IMR-90 (cell line): ENCODE data around the gene LATS2. TPM values are rescaled to one million over a fixed set of nuclear protein-coding genes. Genes with fewer than 3 reads are reported as not detected.
A peak's percentile ranks its signal among the peaks of the same experiment; 100 is the strongest.

Experiments
- ATAC-seq: fragments of 200-7000 bp; cut with Tn5 transposase; 2 replicates; pipeline ENCODE4 v1.9.1; 2020; ENCODE audit warnings: low read depth, mild to moderate bottlenecking, moderate library complexity
- BruUV-seq: library from RNA; stranded (reverse); fragments of 400-500 nt; replicated peaks from 2 replicates; lab custom pipeline; 2021; lab: Mats Ljungman, UMichigan
- CTCF ChIA-PET: fragments of 300-600 bp; formaldehyde crosslinking; extraction: SDS; loops from one replicate; lab custom pipeline; 2021; ENCODE audit warnings: antibody characterized with exemption; lab: Yijun Ruan, JAX
- POLR2A ChIA-PET: fragments of 300-600 bp; sonication (Branson Sonifier 250); formaldehyde crosslinking; loops from one replicate; lab custom pipeline; 2022; ENCODE audit warnings: antibody characterized with exemption; ENCODE audit not compliant: unreplicated experiment; lab: Charles Lee
- DNase-seq: peaks from one replicate; pipeline ENCODE4 v3.0.0; 2013
- H2AFZ ChIP-seq: replicated peaks from 2 replicates; pipeline ENCODE3; 2013; ENCODE audit warnings: low read length, mild to moderate bottlenecking; ENCODE audit not compliant: poor library complexity
- H2AK5ac ChIP-seq: 2 replicates; pipeline ENCODE4 v1.6.1; 2013; ENCODE audit warnings: low read depth, low read length, inconsistent platforms
- H2AK9ac ChIP-seq: replicated peaks from 2 replicates; pipeline ENCODE3; 2013; ENCODE audit warnings: mild to moderate bottlenecking, low read depth, low read length, moderate library complexity; ENCODE audit not compliant: poor library complexity
- H2BK120ac ChIP-seq: 2 replicates; pipeline ENCODE4 v1.6.1; 2013; ENCODE audit warnings: low read depth, low read length, inconsistent platforms
- H2BK15ac ChIP-seq: 3 replicates; pipeline ENCODE4 v1.6.1; 2013; ENCODE audit warnings: low read depth, low read length, inconsistent platforms
- H2BK20ac ChIP-seq: 2 replicates; pipeline ENCODE4 v1.6.1; 2013; ENCODE audit warnings: low read depth, mild to moderate bottlenecking, inconsistent platforms, low read length, moderate library complexity
- H2BK5ac ChIP-seq: 2 replicates; pipeline ENCODE4 v1.6.1; 2013; ENCODE audit warnings: mild to moderate bottlenecking, low read depth, low read length, inconsistent platforms; ENCODE audit not compliant: poor library complexity, severe bottlenecking
- H3K14ac ChIP-seq: replicated peaks from 2 replicates; pipeline ENCODE4 v1.6.1; 2013; ENCODE audit warnings: low read depth, low read length, inconsistent platforms
- H3K18ac ChIP-seq: 2 replicates; pipeline ENCODE4 v1.6.1; 2013; ENCODE audit warnings: low read depth, low read length, control low read depth
- H3K23ac ChIP-seq: 2 replicates; pipeline ENCODE4 v1.6.1; 2013; ENCODE audit warnings: low read depth, low read length, inconsistent platforms
- H3K27ac ChIP-seq: 2 replicates; pipeline ENCODE4 v1.5.1; 2013; ENCODE audit warnings: mild to moderate bottlenecking, control low read depth, low read length; ENCODE audit not compliant: insufficient read depth
- H3K27me3 ChIP-seq: 2 replicates; pipeline ENCODE4 v1.6.1; 2013; ENCODE audit warnings: low read length; ENCODE audit not compliant: control insufficient read depth, insufficient read depth
- H3K36me3 ChIP-seq: 2 replicates; pipeline ENCODE4 v1.6.1; 2013; ENCODE audit warnings: low read length, mixed read lengths; ENCODE audit not compliant: control insufficient read depth, insufficient read depth
- H3K4ac ChIP-seq: 2 replicates; pipeline ENCODE4 v1.6.1; 2013; ENCODE audit warnings: low read depth, low read length, inconsistent platforms
- H3K4me1 ChIP-seq: 2 replicates; pipeline ENCODE4 v1.6.1; 2013; ENCODE audit warnings: low read length, mixed read lengths; ENCODE audit not compliant: control insufficient read depth, insufficient read depth
- H3K4me2 ChIP-seq: 2 replicates; pipeline ENCODE4 v1.6.1; 2013; ENCODE audit warnings: low read depth, mild to moderate bottlenecking, control low read depth, low read length, moderate library complexity
- H3K4me3 ChIP-seq: 2 replicates; pipeline ENCODE4 v1.5.1; 2013; ENCODE audit warnings: low read depth, mild to moderate bottlenecking, control low read depth, low read length, moderate library complexity; ENCODE audit not compliant: insufficient read depth
- H3K56ac ChIP-seq: 2 replicates; pipeline ENCODE4 v1.6.1; 2013; ENCODE audit warnings: low read length, inconsistent platforms; ENCODE audit not compliant: insufficient read depth; ENCODE audit errors: extremely low read depth
- H3K79me1 ChIP-seq, 2 experiments: 2 replicates each; pipeline ENCODE4 v1.6.1; 2013; ENCODE audit warnings: low read length in 2 of 2, inconsistent platforms in 1 of 2, low read depth in 1 of 2
- H3K9ac ChIP-seq: 2 replicates; pipeline ENCODE4 v1.6.1; 2013; ENCODE audit warnings: low read depth, low read length, control low read depth
- H3K9me1 ChIP-seq: 2 replicates; pipeline ENCODE4 v1.6.1; 2013; ENCODE audit warnings: low read length, inconsistent platforms; ENCODE audit not compliant: insufficient read depth
- H3K9me3 ChIP-seq: 2 replicates; pipeline ENCODE4 v1.6.1; 2013; ENCODE audit warnings: low read length; ENCODE audit not compliant: control insufficient read depth, insufficient read depth
- H4K20me1 ChIP-seq: 2 replicates; pipeline ENCODE4 v1.6.1; 2013; ENCODE audit warnings: low read length, inconsistent platforms; ENCODE audit not compliant: insufficient read depth
- H4K5ac ChIP-seq: 2 replicates; pipeline ENCODE4 v1.6.1; 2013; ENCODE audit warnings: mild to moderate bottlenecking, low read depth, low read length, control low read depth
- H4K8ac ChIP-seq, 2 experiments: 2 replicates each; pipeline ENCODE4 v1.6.1; 2013; ENCODE audit warnings: low read depth in 2 of 2, low read length in 2 of 2, control low read depth in 1 of 2, inconsistent platforms in 1 of 2
- H4K91ac ChIP-seq: 2 replicates; pipeline ENCODE4 v1.6.1; 2013; ENCODE audit warnings: low read depth, low read length, inconsistent platforms; ENCODE audit not compliant: insufficient read depth
- FOS ChIP-seq: fragments of 150-350 bp; IDR thresholded peaks from 2 replicates; pipeline ENCODE4 v1.6.1; 2016; ENCODE audit warnings: low read depth, low read length
- MAFK ChIP-seq: IDR thresholded peaks from 2 replicates; pipeline ENCODE4 v1.6.1; 2012; ENCODE audit warnings: low read depth, low read length, improper control_type of control experiment
- MAZ ChIP-seq: IDR thresholded peaks from 2 replicates; pipeline ENCODE4 v1.6.1; 2012; ENCODE audit warnings: low read depth, mild to moderate bottlenecking, low read length, improper control_type of control experiment, moderate library complexity, borderline replicate concordance
- MXI1 ChIP-seq: IDR thresholded peaks from 2 replicates; pipeline ENCODE4 v1.6.1; 2012; ENCODE audit warnings: low read depth, mild to moderate bottlenecking, low read length, moderate library complexity, borderline replicate concordance
- RAD21 ChIP-seq: IDR thresholded peaks from 2 replicates; pipeline ENCODE4 v1.6.1; 2012; ENCODE audit warnings: low read length, improper control_type of control experiment
- RCOR1 ChIP-seq: IDR thresholded peaks from 2 replicates; pipeline ENCODE4 v1.6.1; 2012; ENCODE audit warnings: mild to moderate bottlenecking, low read length, improper control_type of control experiment; ENCODE audit not compliant: insufficient replicate concordance
- USF2 ChIP-seq: fragments of 150-350 bp; IDR thresholded peaks from 2 replicates; pipeline ENCODE4 v1.6.1; 2017; ENCODE audit warnings: mild to moderate bottlenecking, antibody characterized with exemption, low read length, low read depth
- WGBS, 2 experiments: methylation state at CpG; one replicate each; pipeline versions ENCODE4 v1.1.5 to v1.1.7; 2013; ENCODE audit warnings: missing lambda C conversion rate in 2 of 2; ENCODE audit not compliant: insufficient read length in 1 of 2; ENCODE audit errors: extremely low coverage in 2 of 2; 5-methylcytosine and 5-hydroxymethylcytosine counted together
- dilution Hi-C: fragments of 300-500 bp; cut with HindIII; formaldehyde crosslinking; loops from one replicate; pipeline ENCODE4 v1.14.3; 2018; ENCODE audit warnings: low sequenced_read_pairs; ENCODE audit not compliant: unreplicated experiment
- in situ Hi-C: fragments of 300-500 bp; cut with MboI; formaldehyde crosslinking; loops from 3 replicates; pipeline ENCODE4 v1.14.3; 2019; ENCODE audit warnings: low sequenced_read_pairs, inconsistent platforms, mixed read lengths
- intact Hi-C: fragments of 100-400 bp; cut with micrococcal nuclease; formaldehyde crosslinking; loops from 2 replicates; pipeline ENCODE4 v1.10.0; 2022
- polyA plus RNA-seq, 3 experiments: library from polyadenylated mRNA; depleted of rRNA; stranded (reverse); fragments of >200 nt; gene quantifications; 2 replicates each; pipeline ENCODE4 v1.2.3, GENCODE V29; 2012; ENCODE audit warnings: low replicate concordance in 1 of 3
- total RNA-seq: library from RNA; depleted of rRNA; stranded (reverse); fragments of >200 nt; gene quantifications from 2 replicates; pipeline ENCODE4 v1.2.3, GENCODE V29; 2012
- TF ChIP-seq, protein P1 (sequence below): fragments of 150-350 bp; IDR thresholded peaks from 2 replicates; pipeline ENCODE4 v1.6.1; 2016; ENCODE audit warnings: low read depth, mild to moderate bottlenecking, low read length, moderate library complexity, borderline replicate concordance

The LATS2 gene
- total and polyA plus RNA-seq, 2 of the 4 experiments (the other 2 are of a cell fraction), result 12.7 to 22.4 TPM

DNA sequence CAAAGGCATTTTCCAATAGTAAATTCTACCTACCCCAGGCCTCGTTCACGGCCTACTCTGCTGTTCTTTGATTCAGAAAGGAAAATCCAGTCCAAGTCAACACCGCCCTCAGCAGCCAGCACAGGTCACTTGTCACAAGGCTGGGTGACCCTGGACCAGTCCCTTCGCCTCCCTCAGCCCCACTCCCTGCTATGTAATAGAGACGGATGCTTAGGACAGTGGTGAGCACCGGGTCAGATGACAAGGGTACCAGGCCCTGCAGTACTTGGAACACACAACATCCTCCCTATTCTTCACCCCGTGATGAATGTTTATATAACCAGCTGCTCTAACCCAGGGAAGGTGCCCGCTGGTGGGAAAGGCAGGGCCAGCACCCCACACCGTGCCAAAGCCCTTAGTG lies 14.3 kb downstream of the LATS2 start:
- no peak overlapping the region for H2AK5ac ChIP-seq
- dilution Hi-C loops (no loop called here), in situ Hi-C loops (no loop called here), intact Hi-C loops (no loop called here)
- peaks cover 44% of the 10 kb centered on the region for H3K9me1 ChIP-seq
- no peak overlapping the region; the same call in 1 of the 2 replicates for H3K18ac ChIP-seq
- no peak overlapping the region for H2BK15ac ChIP-seq
- H2BK5ac ChIP-seq, result peak overlapping the region; percentile 22
- POLR2A ChIA-PET, result no interaction called here
- H2BK20ac ChIP-seq, result no peak overlapping the region
- 79% methylated on average over 3 of the region's 9 CpGs; no CpG with 5 or more reads in 1 of the 2 experiments for WGBS, 2 experiments
- H4K5ac ChIP-seq, result no peak overlapping the region
- H3K4me3 ChIP-seq, result no peak overlapping the region
- H3K14ac ChIP-seq, result no peak overlapping the region
- no peaks in the 10 kb centered on the region for H3K27me3 ChIP-seq
- peaks cover 37% of the 10 kb centered on the region for H3K36me3 ChIP-seq
- CTCF ChIA-PET, result no interaction called here
- H4K91ac ChIP-seq, result no peak overlapping the region
- H3K56ac ChIP-seq, result no peak overlapping the region
- 0 out of 2 replicates have a peak overlapping the region, but pooled peaks have one; percentile 5 for H3K23ac ChIP-seq
- no peak for DNase-seq
- no TSS peak for BruUV-seq
- H2AK9ac ChIP-seq, result no peak overlapping the region
- H3K9ac ChIP-seq, result no peak overlapping the region
- TF ChIP-seq MXI1 (no peak), MAFK (no peak), FOS (no peak), RAD21 (no peak), RCOR1 (no peak), MAZ (no peak), USF2 (no peak)
- TF ChIP-seq, protein P1, sequence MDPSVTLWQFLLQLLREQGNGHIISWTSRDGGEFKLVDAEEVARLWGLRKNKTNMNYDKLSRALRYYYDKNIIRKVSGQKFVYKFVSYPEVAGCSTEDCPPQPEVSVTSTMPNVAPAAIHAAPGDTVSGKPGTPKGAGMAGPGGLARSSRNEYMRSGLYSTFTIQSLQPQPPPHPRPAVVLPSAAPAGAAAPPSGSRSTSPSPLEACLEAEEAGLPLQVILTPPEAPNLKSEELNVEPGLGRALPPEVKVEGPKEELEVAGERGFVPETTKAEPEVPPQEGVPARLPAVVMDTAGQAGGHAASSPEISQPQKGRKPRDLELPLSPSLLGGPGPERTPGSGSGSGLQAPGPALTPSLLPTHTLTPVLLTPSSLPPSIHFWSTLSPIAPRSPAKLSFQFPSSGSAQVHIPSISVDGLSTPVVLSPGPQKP, result no peak
- H2AFZ ChIP-seq, result no peak overlapping the region
- H3K79me1 ChIP-seq, result peaks cover 12 to 77% of the 10 kb centered on the region in 2 experiments
- H3K4me1 ChIP-seq, result peaks cover 34% of the 10 kb centered on the region
- no peaks in the 10 kb centered on the region for H3K9me3 ChIP-seq
- no peak overlapping the region for H3K4me2 ChIP-seq
- H4K8ac ChIP-seq, result no peak overlapping the region
- peaks cover 98% of the 10 kb centered on the region for H4K20me1 ChIP-seq
- H2BK120ac ChIP-seq, result no peak overlapping the region
- H3K27ac ChIP-seq, result peak overlapping the region; percentile 35; the same call in 1 of the 2 replicates
- no peak overlapping the region for H3K4ac ChIP-seq
- ATAC-seq, result no peak
